Neural progenitor cell (in vitro differentiated cells): ENCODE data around the gene DNAH10. TPM values are rescaled to one million over a fixed set of nuclear protein-coding genes. Genes with fewer than 3 reads are reported as not detected.

Experiments
- DNase-seq: peaks from one replicate; pipeline ENCODE4 v3.0.0-alpha.2; 2016; ENCODE audit warnings: low spot score
- H2AFZ ChIP-seq: fragments of 200-600 bp; sonication (generic); replicated peaks from 2 replicates; pipeline ENCODE4 v1.6.1; 2016; ENCODE audit warnings: antibody characterized with exemption
- H3F3A ChIP-seq: fragments of 200-600 bp; sonication (generic); 2 replicates; pipeline ENCODE4 v1.6.1; 2016; ENCODE audit warnings: antibody characterized with exemption, low read depth
- H3K27ac ChIP-seq: fragments of 200-600 bp; sonication (generic); 2 replicates; pipeline ENCODE4 v1.5.1; 2016; ENCODE audit warnings: mild to moderate bottlenecking
- H3K27me3 ChIP-seq: fragments of 200-600 bp; sonication (generic); 2 replicates; pipeline ENCODE4 v1.6.1; 2016; ENCODE audit warnings: mild to moderate bottlenecking, moderate library complexity
- H3K36me3 ChIP-seq: fragments of 200-600 bp; sonication (generic); 2 replicates; pipeline ENCODE4 v1.5.1; 2016
- H3K4me1 ChIP-seq: fragments of 200-600 bp; sonication (generic); 2 replicates; pipeline ENCODE4 v1.6.1; 2016; ENCODE audit warnings: mixed run types
- H3K4me2 ChIP-seq: fragments of 200-600 bp; sonication (generic); 2 replicates; pipeline ENCODE4 v1.6.1; 2016
- H3K4me3 ChIP-seq: fragments of 200-600 bp; sonication (generic); 2 replicates; pipeline ENCODE4 v1.5.1; 2016
- H3K79me2 ChIP-seq: fragments of 200-600 bp; sonication (generic); 2 replicates; pipeline ENCODE4 v1.6.1; 2016; ENCODE audit warnings: low read depth
- H3K9ac ChIP-seq: fragments of 200-600 bp; sonication (generic); 2 replicates; pipeline ENCODE4 v1.6.1; 2016
- H3K9me3 ChIP-seq: fragments of 200-600 bp; sonication (generic); 2 replicates; pipeline ENCODE4 v1.5.1; 2016; ENCODE audit warnings: low read depth
- H4K20me1 ChIP-seq: fragments of 200-600 bp; sonication (generic); 2 replicates; pipeline ENCODE4 v1.6.1; 2016; ENCODE audit warnings: low read depth
- H3K27ac Mint-ChIP-seq: 3 replicates; pipeline ENCODE4 v1.8.0; 2021; ENCODE audit warnings: mixed read lengths
- H3K27me3 Mint-ChIP-seq: 2 replicates; pipeline ENCODE4 v1.8.0; 2022; ENCODE audit warnings: low read depth, mild to moderate bottlenecking, inconsistent platforms, moderate library complexity, mixed read lengths; ENCODE audit not compliant: insufficient read depth
- H3K36me3 Mint-ChIP-seq: 3 replicates; pipeline ENCODE4 v1.8.0; 2021; ENCODE audit warnings: mixed read lengths
- H3K4me1 Mint-ChIP-seq: 3 replicates; pipeline ENCODE4 v1.8.0; 2021; ENCODE audit warnings: mixed read lengths
- H3K4me3 Mint-ChIP-seq: 3 replicates; pipeline ENCODE4 v1.8.0; 2021; ENCODE audit warnings: mild to moderate bottlenecking, moderate library complexity, mixed read lengths
- H3K9me3 Mint-ChIP-seq: 3 replicates; pipeline ENCODE4 v1.8.0; 2020; ENCODE audit warnings: mixed read lengths
- CTCF ChIP-seq: fragments of 200-600 bp; sonication (generic); IDR thresholded peaks from 2 replicates; pipeline ENCODE4 v1.5.1; 2017; ENCODE audit warnings: antibody characterized with exemption, mild to moderate bottlenecking
- EZH2 ChIP-seq: fragments of 200-600 bp; sonication (generic); IDR thresholded peaks from 2 replicates; pipeline ENCODE4 v1.6.1; 2017; ENCODE audit warnings: antibody characterized with exemption, mild to moderate bottlenecking, moderate library complexity
- EZH2phosphoT487 ChIP-seq: fragments of 200-600 bp; sonication (generic); IDR thresholded peaks from 2 replicates; pipeline ENCODE4 v1.6.1; 2017; ENCODE audit warnings: antibody characterized with exemption
- total RNA-seq: library from RNA; depleted of rRNA; stranded (reverse); fragments of >200 nt; gene quantifications from 2 replicates; pipeline ENCODE4 v1.2.3, GENCODE V29; 2015; ENCODE audit warnings: low replicate concordance

DNAH10 gene
- total RNA-seq, 1 donor from 2014 or later: 0.26 TPM

DNA sequence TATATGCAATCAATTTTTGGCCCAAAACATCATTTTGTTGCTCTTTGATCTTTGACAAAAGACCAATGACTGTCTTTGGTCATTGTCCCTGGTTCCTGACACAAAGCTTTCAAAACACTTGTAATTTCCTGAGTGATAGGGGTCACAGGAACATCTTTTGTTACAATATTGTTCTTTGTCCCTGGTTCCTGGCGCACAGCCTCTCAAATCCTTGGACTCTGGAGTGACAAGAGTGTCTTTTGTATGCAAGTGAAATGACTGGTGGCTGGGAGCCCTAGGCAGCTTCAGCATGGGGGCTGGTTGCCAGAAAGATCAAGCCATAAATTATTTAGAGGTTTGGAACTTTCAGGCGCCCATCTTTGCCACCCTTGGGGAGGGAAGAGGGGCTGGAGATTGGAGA lies 53.9 kb downstream of the DNAH10 start:
- no peak for TF ChIP-seq CTCF
- no peak for TF ChIP-seq EZH2
- TF ChIP-seq EZH2phosphoT487: no peak

GRCh38 chr12:123816896-123817537 lies 54.9 kb downstream of the DNAH10 start:
- Histone ChIP-seq H3F3A (no peaks in the 10 kb centered on the region), H3K9ac (no peak overlapping the region), H3K4me3 (no peak overlapping the region), H3K36me3 (no peaks in the 10 kb centered on the region), H3K4me2 (no peak overlapping the region), H3K27me3 (no peaks in the 10 kb centered on the region), H2AFZ (no peak overlapping the region), H3K9me3 (peaks cover 5% of the 10 kb centered on the region), H3K27ac (no peak overlapping the region), H4K20me1 (no peaks in the 10 kb centered on the region), H3K4me1 (no peaks in the 10 kb centered on the region), H3K79me2 (no peaks in the 10 kb centered on the region)
- no peak overlapping the region for H3K27ac Mint-ChIP-seq
- H3K4me1 Mint-ChIP-seq: no peaks in the 10 kb centered on the region
- H3K36me3 Mint-ChIP-seq: no peaks in the 10 kb centered on the region
- H3K4me3 Mint-ChIP-seq: no peak overlapping the region
- H3K9me3 Mint-ChIP-seq: peaks cover 21% of the 10 kb centered on the region
- no peak for DNase-seq
- peaks cover 4% of the 10 kb centered on the region for H3K27me3 Mint-ChIP-seq
- TF ChIP-seq CTCF (no peak), EZH2phosphoT487 (no peak), EZH2 (no peak)

More for the DNA sequence above, 53.9 kb downstream of the DNAH10 start:
- peaks cover 4% of the 10 kb centered on the region for H3K27me3 Mint-ChIP-seq
- H3K27ac Mint-ChIP-seq: no peak overlapping the region
- no peak for DNase-seq
- Histone ChIP-seq H3K36me3 (no peaks in the 10 kb centered on the region), H3F3A (no peaks in the 10 kb centered on the region), H3K4me1 (no peaks in the 10 kb centered on the region), H3K27ac (no peak overlapping the region), H3K79me2 (no peaks in the 10 kb centered on the region), H3K4me3 (no peak overlapping the region), H2AFZ (no peak overlapping the region), H3K9me3 (peaks cover 5% of the 10 kb centered on the region), H3K9ac (no peak overlapping the region), H4K20me1 (no peaks in the 10 kb centered on the region), H3K4me2 (no peak overlapping the region), H3K27me3 (no peaks in the 10 kb centered on the region)
- H3K4me3 Mint-ChIP-seq: no peak overlapping the region
- peaks cover 21% of the 10 kb centered on the region for H3K9me3 Mint-ChIP-seq
- H3K36me3 Mint-ChIP-seq: no peaks in the 10 kb centered on the region
- no peaks in the 10 kb centered on the region for H3K4me1 Mint-ChIP-seq

- no peak overlapping the region for H3K4me3 Mint-ChIP-seq
- H3K27me3 Mint-ChIP-seq: peaks cover 4% of the 10 kb centered on the region
These were observed 60.7 kb downstream of the DNAH10 start for GRCh38 chr12:123822804-123823203.

More at GRCh38 chr12:123822804-123823203, 60.7 kb downstream of the DNAH10 start:
- no peaks in the 10 kb centered on the region for H4K20me1 ChIP-seq
- H3K27me3 ChIP-seq: peaks cover 27% of the 10 kb centered on the region
- H3K4me3 ChIP-seq: no peak overlapping the region
- no peak overlapping the region for H3K27ac ChIP-seq
- TF ChIP-seq CTCF: no peak
- TF ChIP-seq EZH2phosphoT487: no peak
- no peak for TF ChIP-seq EZH2
- H3K79me2 ChIP-seq: no peaks in the 10 kb centered on the region
- no peaks in the 10 kb centered on the region for H3K36me3 ChIP-seq
- no peaks in the 10 kb centered on the region for H3K4me1 ChIP-seq
- no peak overlapping the region for H3K9ac ChIP-seq
- Mint-ChIP-seq H3K27ac (no peak overlapping the region), H3K36me3 (no peaks in the 10 kb centered on the region), H3K4me1 (no peaks in the 10 kb centered on the region), H3K9me3 (peaks cover 8% of the 10 kb centered on the region)
- no peak overlapping the region for H3K4me2 ChIP-seq
- no peak for DNase-seq
- H2AFZ ChIP-seq: no peak overlapping the region
- H3K9me3 ChIP-seq: peaks cover 2% of the 10 kb centered on the region
- H3F3A ChIP-seq: no peaks in the 10 kb centered on the region
